Upper lobe of left lung (tissue), 6 donors: ENCODE results near the gene KNOP1. TPM values are rescaled to one million over a fixed set of nuclear protein-coding genes. Genes with fewer than 3 reads are reported as not detected.
A peak's percentile ranks its signal among the peaks of the same experiment; 100 is the strongest.

Experiments used
- ATAC-seq, 2 donors: fragments of 200-7000 bp; cut with Tn5 transposase; one replicate each; pipeline ENCODE4 v1.9.1; 2022; ENCODE audit warnings: mild to moderate bottlenecking in 2 of 2, moderate library complexity in 2 of 2; ENCODE audit not compliant: low FRiP score in 2 of 2
- DNase-seq, 2 donors: peaks; one replicate each; pipeline ENCODE4 v3.0.0-alpha.2; 2019 to 2020
- H3K27ac ChIP-seq, 4 donors: fragments of 200-600 bp; sonication (generic); one replicate each; pipeline ENCODE4 v1.5.1; 2016 to 2019
- H3K27me3 ChIP-seq, 4 donors: fragments of 200-600 bp; sonication (generic); one replicate each; pipeline ENCODE4 v1.5.1; 2017 to 2019
- H3K36me3 ChIP-seq, 4 donors: fragments of 200-600 bp; sonication (generic); one replicate each; pipeline ENCODE4 v1.5.1; 2016 to 2019
- H3K4me1 ChIP-seq, 4 donors: fragments of 200-600 bp; sonication (generic); one replicate each; pipeline ENCODE4 v1.5.1; 2018 to 2019
- H3K4me3 ChIP-seq, 4 donors: fragments of 200-600 bp; sonication (generic); one replicate each; pipeline ENCODE4 v1.5.1; 2017 to 2019; ENCODE audit warnings: mild to moderate bottlenecking in 2 of 4, moderate library complexity in 1 of 4
- H3K9me3 ChIP-seq, 4 donors: fragments of 200-600 bp; sonication (generic); one replicate each; pipeline ENCODE4 v1.5.1; 2018 to 2019
- CTCF ChIP-seq, 6 experiments: fragments of 450-650 bp in 4 of 6; fragments of 200-600 bp in 2 of 6; sonication (generic) in 2 of 6; IDR thresholded peaks; one replicate each; pipeline ENCODE4 v1.5.1; 2016 to 2019; ENCODE audit warnings: antibody characterized with exemption in 6 of 6
- EP300 ChIP-seq, 4 donors: sonication (generic); formaldehyde crosslinking; IDR thresholded peaks; one replicate each; pipeline ENCODE4 v1.5.1; 2017; ENCODE audit warnings: antibody characterized with exemption in 4 of 4, control low read depth in 2 of 4
- POLR2A ChIP-seq, 4 donors: fragments of 450-650 bp; IDR thresholded peaks; one replicate each; pipeline ENCODE4 v1.5.1; 2016 to 2017; ENCODE audit warnings: antibody characterized with exemption in 4 of 4, mild to moderate bottlenecking in 2 of 4
- POLR2AphosphoS5 ChIP-seq, 2 donors: sonication (generic); formaldehyde crosslinking; IDR thresholded peaks; one replicate each; pipeline ENCODE4 v1.5.1; 2017; ENCODE audit warnings: antibody characterized with exemption in 2 of 2
- WGBS, 2 donors: methylation state at CpG; one replicate each; pipeline ENCODE4 v1.1.5; 2017 to 2018; 5-methylcytosine and 5-hydroxymethylcytosine counted together
- total RNA-seq, 6 donors: library from RNA; depleted of rRNA in 4 of 6; stranded (reverse); fragments of >200 nt in 4 of 6; gene quantifications; one replicate each; pipeline versions ENCODE4 v1.1.0 to v1.2.1, GENCODE V29; 2016 to 2021
- donor health status: DM: no; HTN: no; CAD: no; lungs with moderate emphysema.
- donor health status: DM: no; HTN: yes; CAD: no; lungs with severe emphysema.

Gene KNOP1
- total RNA-seq, 6 donors from 2014 or later = 4.4 to 23.3 (median 12.1) TPM

- H3K9me3 ChIP-seq = no peaks in the 10 kb centered on the region
- no peak overlapping the region for H3K4me3 ChIP-seq
- no peak for ATAC-seq
- H3K4me1 ChIP-seq = peaks cover 17 to 34% (median 21%) of the 10 kb centered on the region in 4 donors
- H3K27ac ChIP-seq = no peak overlapping the region
- H3K27me3 ChIP-seq = no peaks in the 10 kb centered on the region
- TF ChIP-seq POLR2AphosphoS5 (IDR thresholded peaks at IDR 0.05) (no peak), EP300 (IDR thresholded peaks at IDR 0.05) (no peak)
- H3K36me3 ChIP-seq = peaks cover 0 to 68% (median 18%) of the 10 kb centered on the region in 4 donors
- 86 to 93% methylated on average over 22 of the region's 22 CpGs for WGBS, 2 donors
- no peak for DNase-seq
Measured at GRCh38 chr16:19707569-19708295, 10.3 kb downstream of the KNOP1 start.

GRCh38 chr16:19706846-19707245 lies 11.2 kb downstream of the KNOP1 start:
- WGBS, 2 donors = 95 to 98% methylated on average over 14 to 15 of the region's 15 CpGs
- no peak overlapping the region for H3K27ac ChIP-seq
- DNase-seq (no peak), ATAC-seq (no peak)
- TF ChIP-seq CTCF (IDR thresholded peaks at IDR 0.05) (no peak), POLR2AphosphoS5 (IDR thresholded peaks at IDR 0.05) (no peak), POLR2A (IDR thresholded peaks at IDR 0.05) (no peak), EP300 (IDR thresholded peaks at IDR 0.05) (no peak)
- peaks cover 0 to 68% (median 16%) of the 10 kb centered on the region in 4 donors for H3K36me3 ChIP-seq
- no peak overlapping the region for H3K4me3 ChIP-seq
- no peaks in the 10 kb centered on the region for H3K9me3 ChIP-seq
- H3K27me3 ChIP-seq = no peaks in the 10 kb centered on the region
- H3K4me1 ChIP-seq = peaks cover 17 to 34% (median 21%) of the 10 kb centered on the region in 4 donors

- TF ChIP-seq EP300 (IDR thresholded peaks at IDR 0.05) (no peak), POLR2A (IDR thresholded peaks at IDR 0.05) (no peak), POLR2AphosphoS5 (IDR thresholded peaks at IDR 0.05) (no peak), CTCF (IDR thresholded peaks at IDR 0.05) (no peak)
- WGBS, 2 donors = 84 to 86% methylated on average over 5 of the region's 5 CpGs
- H3K27me3 ChIP-seq = no peaks in the 10 kb centered on the region
- ATAC-seq = no peak
- peaks cover 0 to 72% (median 14%) of the 10 kb centered on the region in 4 donors for H3K36me3 ChIP-seq
- H3K4me3 ChIP-seq = no peak overlapping the region
- no peak for DNase-seq
- peak overlapping the region in 3 of 4 donors; percentile 83 to 88 (median 86) for H3K27ac ChIP-seq
- peaks cover 17 to 27% (median 22%) of the 10 kb centered on the region in 4 donors for H3K4me1 ChIP-seq
- no peaks in the 10 kb centered on the region for H3K9me3 ChIP-seq
Measured at GRCh38 chr16:19705843-19706242, 12.2 kb downstream of the KNOP1 start.

GRCh38 chr16:19705146-19705501 lies 12.9 kb downstream of the KNOP1 start:
- WGBS, 2 donors = 95 to 99% methylated on average over 8 of the region's 8 CpGs
- no peak for ATAC-seq
- Histone ChIP-seq H3K36me3 (peaks cover 0 to 68% (median 13%) of the 10 kb centered on the region in 4 donors), H3K27ac (peak overlapping the region; percentile 74 to 88 (median 84)), H3K9me3 (no peaks in the 10 kb centered on the region), H3K4me3 (no peak overlapping the region), H3K27me3 (no peaks in the 10 kb centered on the region), H3K4me1 (peaks cover 21 to 33% (median 29%) of the 10 kb centered on the region in 4 donors)
- TF ChIP-seq CTCF (IDR thresholded peaks at IDR 0.05) (no peak), POLR2A (IDR thresholded peaks at IDR 0.05) (no peak), EP300 (IDR thresholded peaks at IDR 0.05) (no peak), POLR2AphosphoS5 (IDR thresholded peaks at IDR 0.05) (no peak)
- no peak for DNase-seq

GRCh38 chr16:19704321-19705145 lies 13.5 kb downstream of the KNOP1 start:
- no peaks in the 10 kb centered on the region for H3K9me3 ChIP-seq
- ATAC-seq (peak; percentile 75 to 77), DNase-seq (peak in 1 of 2 donors; percentile 59)
- peak overlapping the region; percentile 74 to 88 (median 84) for H3K27ac ChIP-seq
- peaks cover 26 to 38% (median 28%) of the 10 kb centered on the region in 4 donors for H3K4me1 ChIP-seq
- H3K27me3 ChIP-seq = no peaks in the 10 kb centered on the region
- H3K4me3 ChIP-seq = no peak overlapping the region
- peaks cover 0 to 68% (median 12%) of the 10 kb centered on the region in 4 donors for H3K36me3 ChIP-seq
- WGBS, 2 donors = 58 to 63% methylated on average over 16 to 18 of the region's 18 CpGs
- TF ChIP-seq CTCF (IDR thresholded peaks at IDR 0.05) (no peak), EP300 (IDR thresholded peaks at IDR 0.05) (peak in 1 of 4 donors; percentile 84), POLR2A (IDR thresholded peaks at IDR 0.05) (no peak), POLR2AphosphoS5 (IDR thresholded peaks at IDR 0.05) (peak; percentile 46 to 50)
